IMR-90 (cell line): ENCODE measurements around the gene OR9A2.

Experiments used
- CEBPB ChIP-seq: IDR thresholded peaks from 2 replicates; pipeline ENCODE4 v1.6.1; 2012; ENCODE audit warnings: low read depth, low read length, improper control_type of control experiment
- CHD1 ChIP-seq: IDR thresholded peaks from 2 replicates; pipeline ENCODE4 v1.6.1; 2012; ENCODE audit warnings: low read depth, low read length, improper control_type of control experiment
- FOS ChIP-seq: fragments of 150-350 bp; IDR thresholded peaks from 2 replicates; pipeline ENCODE4 v1.6.1; 2016; ENCODE audit warnings: low read depth, low read length
- MAFK ChIP-seq: IDR thresholded peaks from 2 replicates; pipeline ENCODE4 v1.6.1; 2012; ENCODE audit warnings: low read depth, low read length, improper control_type of control experiment
- MAZ ChIP-seq: IDR thresholded peaks from 2 replicates; pipeline ENCODE4 v1.6.1; 2012; ENCODE audit warnings: low read depth, mild to moderate bottlenecking, low read length, improper control_type of control experiment, moderate library complexity, borderline replicate concordance
- MXI1 ChIP-seq: IDR thresholded peaks from 2 replicates; pipeline ENCODE4 v1.6.1; 2012; ENCODE audit warnings: low read depth, mild to moderate bottlenecking, low read length, moderate library complexity, borderline replicate concordance
- NFE2L2 ChIP-seq: fragments of 150-350 bp; IDR thresholded peaks from 2 replicates; pipeline ENCODE4 v1.6.1; 2016; ENCODE audit warnings: low read depth, mild to moderate bottlenecking, low read length
- POLR2A ChIP-seq: IDR thresholded peaks from 2 replicates; pipeline ENCODE4 v1.6.1; 2012; ENCODE audit warnings: mild to moderate bottlenecking, low read depth, low read length
- RAD21 ChIP-seq: IDR thresholded peaks from 2 replicates; pipeline ENCODE4 v1.6.1; 2012; ENCODE audit warnings: low read length, improper control_type of control experiment
- RFX5 ChIP-seq: IDR thresholded peaks from 2 replicates; pipeline ENCODE4 v1.8.0; 2012; ENCODE audit warnings: low read depth, mild to moderate bottlenecking, low read length, moderate library complexity
- SMC3 ChIP-seq: fragments of 150-350 bp; IDR thresholded peaks from 2 replicates; pipeline ENCODE4 v1.6.1; 2016; ENCODE audit warnings: low read depth, mild to moderate bottlenecking, antibody characterized with exemption, low read length, moderate library complexity
- TF ChIP-seq, protein P1 (sequence below): conservative IDR thresholded peaks from 2 replicates; pipeline ENCODE4 v1.5.1; 2012; ENCODE audit warnings: mild to moderate bottlenecking, low read depth, low read length, improper control_type of control experiment
- TF ChIP-seq, protein P2 (sequence below): fragments of 150-350 bp; IDR thresholded peaks from 2 replicates; pipeline ENCODE4 v1.6.1; 2016; ENCODE audit warnings: low read depth, mild to moderate bottlenecking, low read length, moderate library complexity, borderline replicate concordance

GRCh38 chr7:143027032-143027431 lies at the start of gene OR9A2:
- TF ChIP-seq, protein P1, sequence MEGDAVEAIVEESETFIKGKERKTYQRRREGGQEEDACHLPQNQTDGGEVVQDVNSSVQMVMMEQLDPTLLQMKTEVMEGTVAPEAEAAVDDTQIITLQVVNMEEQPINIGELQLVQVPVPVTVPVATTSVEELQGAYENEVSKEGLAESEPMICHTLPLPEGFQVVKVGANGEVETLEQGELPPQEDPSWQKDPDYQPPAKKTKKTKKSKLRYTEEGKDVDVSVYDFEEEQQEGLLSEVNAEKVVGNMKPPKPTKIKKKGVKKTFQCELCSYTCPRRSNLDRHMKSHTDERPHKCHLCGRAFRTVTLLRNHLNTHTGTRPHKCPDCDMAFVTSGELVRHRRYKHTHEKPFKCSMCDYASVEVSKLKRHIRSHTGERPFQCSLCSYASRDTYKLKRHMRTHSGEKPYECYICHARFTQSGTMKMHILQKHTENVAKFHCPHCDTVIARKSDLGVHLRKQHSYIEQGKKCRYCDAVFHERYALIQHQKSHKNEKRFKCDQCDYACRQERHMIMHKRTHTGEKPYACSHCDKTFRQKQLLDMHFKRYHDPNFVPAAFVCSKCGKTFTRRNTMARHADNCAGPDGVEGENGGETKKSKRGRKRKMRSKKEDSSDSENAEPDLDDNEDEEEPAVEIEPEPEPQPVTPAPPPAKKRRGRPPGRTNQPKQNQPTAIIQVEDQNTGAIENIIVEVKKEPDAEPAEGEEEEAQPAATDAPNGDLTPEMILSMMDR, result no peak
- TF ChIP-seq FOS, result no peak
- no peak for TF ChIP-seq POLR2A
- TF ChIP-seq MAFK, result no peak
- no peak for TF ChIP-seq CEBPB
- TF ChIP-seq, protein P2, sequence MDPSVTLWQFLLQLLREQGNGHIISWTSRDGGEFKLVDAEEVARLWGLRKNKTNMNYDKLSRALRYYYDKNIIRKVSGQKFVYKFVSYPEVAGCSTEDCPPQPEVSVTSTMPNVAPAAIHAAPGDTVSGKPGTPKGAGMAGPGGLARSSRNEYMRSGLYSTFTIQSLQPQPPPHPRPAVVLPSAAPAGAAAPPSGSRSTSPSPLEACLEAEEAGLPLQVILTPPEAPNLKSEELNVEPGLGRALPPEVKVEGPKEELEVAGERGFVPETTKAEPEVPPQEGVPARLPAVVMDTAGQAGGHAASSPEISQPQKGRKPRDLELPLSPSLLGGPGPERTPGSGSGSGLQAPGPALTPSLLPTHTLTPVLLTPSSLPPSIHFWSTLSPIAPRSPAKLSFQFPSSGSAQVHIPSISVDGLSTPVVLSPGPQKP, result no peak
- TF ChIP-seq RAD21, result no peak
- no peak for TF ChIP-seq MXI1
- no peak for TF ChIP-seq RFX5
- no peak for TF ChIP-seq NFE2L2
- TF ChIP-seq SMC3, result no peak
- TF ChIP-seq MAZ, result no peak
- TF ChIP-seq CHD1, result no peak
